Measurements from ENCODE around the gene GIPC3.
"Not testable (repeated sequence)": the region's sequence is repeated elsewhere in the genome, so short reads cannot be mapped to it uniquely, and the experiment has no call there.

The GIPC3 gene

DNA sequence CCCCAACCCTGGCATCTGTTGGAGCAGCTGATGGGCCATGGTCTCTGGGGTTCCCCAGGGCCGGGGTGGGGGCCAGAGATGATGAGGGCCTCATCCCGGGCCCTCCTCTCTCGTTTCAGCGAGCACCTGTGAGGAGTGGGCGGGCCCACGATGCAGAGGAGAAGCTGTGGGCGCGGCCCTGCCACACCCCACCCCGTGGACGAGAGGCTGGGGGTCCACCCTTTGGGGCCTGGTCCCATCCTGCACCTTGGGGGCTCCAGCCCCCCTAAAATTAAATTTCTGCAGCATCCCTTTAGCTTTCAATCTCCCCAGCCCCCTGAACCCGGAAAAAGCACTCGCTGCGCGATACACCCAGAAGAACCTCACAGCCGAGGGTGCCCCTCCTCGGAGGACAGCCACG lies 6.9 kb upstream of the GIPC3 start:
- no peak for ATAC-seq

DNA sequence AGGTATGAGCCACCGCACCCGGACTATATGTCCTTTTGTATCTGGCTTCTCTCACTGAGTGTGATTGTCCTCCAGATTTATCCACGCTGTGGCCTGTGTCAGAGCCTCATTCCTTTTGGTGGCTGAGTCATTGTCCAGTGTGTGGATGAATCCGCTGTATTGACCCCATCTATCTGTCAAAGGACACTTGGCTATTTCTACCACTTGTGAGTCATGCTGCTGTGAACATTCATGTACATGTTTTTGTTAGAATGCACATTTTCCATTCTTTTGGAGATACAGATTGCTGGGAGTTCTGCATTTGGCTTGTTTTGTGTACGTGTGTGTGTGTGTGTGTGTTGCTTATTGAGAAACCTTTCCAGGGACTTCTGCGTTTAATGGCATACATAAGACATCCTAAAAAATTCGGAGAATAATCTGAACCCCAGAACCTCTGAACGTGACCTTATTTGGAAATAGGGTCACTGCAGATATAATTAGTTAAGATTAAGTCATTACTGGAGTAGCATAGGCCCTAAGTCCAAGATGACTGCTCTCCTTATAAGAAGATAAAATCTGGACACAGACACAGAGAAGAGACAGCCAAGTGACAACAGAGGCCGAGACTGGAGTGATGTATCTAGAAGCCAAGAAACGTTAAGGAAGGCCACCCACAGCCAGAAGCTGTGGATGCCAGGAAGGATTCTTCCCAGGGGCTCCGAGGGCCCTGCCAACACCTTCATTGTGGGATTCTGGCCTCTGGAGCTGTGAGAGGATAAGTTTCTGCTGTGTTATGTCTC lies 4.9 kb upstream of the GIPC3 start:
- no peak for ATAC-seq

DNA sequence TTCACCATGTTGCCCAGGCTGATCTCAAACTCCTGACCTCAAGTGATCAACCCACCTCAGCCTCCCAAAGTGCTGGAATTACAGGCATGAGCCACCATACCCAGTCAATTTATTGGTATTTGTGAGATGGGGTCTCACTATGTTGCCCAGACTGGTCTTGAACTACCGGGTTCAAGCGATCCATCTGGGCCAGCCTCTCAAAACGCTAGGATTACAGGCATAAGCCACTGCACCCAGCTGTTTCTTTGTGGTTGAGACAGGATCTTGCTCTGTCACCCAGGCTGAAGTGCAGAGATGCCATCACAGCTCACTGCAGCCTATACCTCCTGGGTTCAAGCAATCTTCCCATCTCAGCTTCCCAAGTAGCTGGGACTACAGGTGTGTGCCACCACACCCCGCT lies 3.5 kb upstream of the GIPC3 start:
- not testable (repeated sequence) for ATAC-seq

DNA sequence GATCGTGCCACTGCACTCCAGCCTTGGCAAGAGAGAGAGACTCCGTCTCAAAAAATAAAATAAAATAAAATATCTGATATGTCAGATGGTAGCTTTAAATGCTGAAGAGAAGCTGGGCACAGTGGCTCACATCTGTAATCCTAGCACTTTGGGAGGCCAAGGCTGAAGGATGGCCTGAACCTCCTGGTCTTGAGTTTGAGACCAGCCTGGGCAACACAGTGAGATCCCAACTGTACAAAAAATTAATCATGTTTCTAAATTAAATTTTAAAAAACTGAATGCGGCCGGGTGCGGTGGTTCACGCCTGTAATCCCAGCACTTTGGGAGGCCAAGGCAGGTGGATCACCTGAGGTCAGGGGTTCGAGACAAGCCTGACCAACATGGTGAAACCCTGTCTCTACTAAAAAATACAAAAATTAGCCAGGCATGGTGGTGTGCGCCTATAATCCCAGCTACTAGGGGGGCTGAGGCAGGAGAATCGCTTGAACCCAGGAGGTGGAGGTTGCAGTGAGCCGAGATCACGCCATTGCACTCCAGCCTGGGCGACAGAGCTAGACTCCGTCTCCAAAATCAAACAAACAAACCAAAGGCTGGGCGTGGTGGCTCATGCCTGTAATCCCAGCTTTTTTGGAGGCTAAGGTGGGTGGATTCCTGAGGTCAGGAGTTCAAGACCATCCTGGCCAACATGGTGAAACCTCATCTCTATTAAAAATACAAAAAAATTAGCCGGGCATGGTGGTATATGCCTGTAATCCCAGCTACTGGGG lies 1.1 kb upstream of the GIPC3 start:
- not testable (repeated sequence) for ATAC-seq

DNA sequence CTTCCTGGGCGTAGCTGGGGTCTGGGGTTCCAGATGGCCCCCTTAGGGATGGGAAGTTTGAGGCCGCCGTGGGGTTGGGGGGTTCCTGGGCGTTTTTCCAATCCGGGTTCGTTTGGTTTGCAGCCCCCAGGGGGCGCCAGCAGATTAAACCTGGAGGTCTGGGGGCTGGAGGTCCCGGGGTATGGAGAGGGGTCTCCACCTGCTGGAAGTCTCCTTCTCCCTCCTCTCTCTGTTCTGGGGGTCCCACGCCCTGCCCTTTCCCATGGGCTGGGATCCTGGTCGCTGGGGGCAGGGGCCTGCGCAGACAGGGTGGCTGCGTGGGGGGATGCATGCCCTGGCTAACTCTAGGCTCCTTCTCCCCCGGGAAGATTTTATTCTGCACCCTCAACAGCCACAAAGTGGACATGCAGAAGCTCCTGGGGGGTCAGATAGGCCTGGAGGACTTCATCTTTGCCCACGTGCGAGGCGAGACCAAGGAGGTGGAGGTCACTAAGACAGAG lies 899 bp downstream of the GIPC3 start:
- ATAC-seq = no peak

DNA sequence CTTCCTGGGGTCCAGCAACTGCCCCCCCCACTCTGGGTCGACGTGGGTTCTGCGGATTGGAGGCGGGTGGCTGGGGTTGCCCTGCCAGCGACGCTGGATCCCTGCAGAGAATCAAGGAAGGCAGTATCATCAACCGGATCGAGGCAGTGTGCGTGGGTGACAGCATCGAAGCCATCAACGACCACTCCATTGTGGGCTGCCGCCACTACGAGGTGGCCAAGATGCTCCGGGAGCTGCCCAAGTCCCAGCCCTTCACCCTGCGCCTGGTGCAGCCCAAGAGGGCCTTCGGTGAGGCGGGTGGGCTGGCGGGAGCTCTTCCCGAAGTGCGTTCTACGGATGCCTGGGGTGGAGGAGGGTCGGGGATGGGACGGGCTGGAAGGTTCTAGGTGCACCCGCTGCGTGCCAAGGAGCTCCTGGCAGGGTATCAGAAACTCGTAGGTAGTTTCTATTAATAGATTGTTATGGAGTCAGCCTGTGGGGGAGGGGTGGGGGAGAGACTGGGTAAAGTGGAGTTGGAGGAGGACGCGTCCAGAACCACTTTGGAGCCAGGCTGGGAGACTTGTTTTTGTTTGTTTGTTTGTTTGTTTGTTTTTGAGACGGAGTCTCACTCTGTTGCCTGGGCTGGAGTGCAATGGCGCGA lies 1.5 kb downstream of the GIPC3 start:
- ATAC-seq = no peak

DNA sequence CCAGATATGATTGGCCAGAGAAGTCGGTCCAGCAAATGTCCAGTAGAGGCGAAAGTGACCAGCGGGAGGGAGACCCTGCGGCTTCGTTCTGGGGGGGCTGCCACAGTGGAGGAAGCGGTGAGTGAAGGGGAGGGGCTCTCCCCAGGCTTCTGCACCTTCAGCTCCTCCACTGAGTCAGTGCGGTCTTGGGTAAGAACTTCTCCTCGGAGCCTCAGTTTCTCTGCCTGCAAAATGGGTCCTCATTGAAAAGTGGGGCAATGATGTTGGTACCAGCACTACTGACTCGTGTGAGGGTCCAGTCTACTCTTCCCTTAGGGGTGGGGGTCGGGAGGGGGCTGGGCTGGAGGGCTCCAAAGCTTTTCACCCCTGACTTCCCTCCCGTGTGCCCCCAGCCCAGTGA lies 4.2 kb downstream of the GIPC3 start:
- no peak for ATAC-seq

DNA sequence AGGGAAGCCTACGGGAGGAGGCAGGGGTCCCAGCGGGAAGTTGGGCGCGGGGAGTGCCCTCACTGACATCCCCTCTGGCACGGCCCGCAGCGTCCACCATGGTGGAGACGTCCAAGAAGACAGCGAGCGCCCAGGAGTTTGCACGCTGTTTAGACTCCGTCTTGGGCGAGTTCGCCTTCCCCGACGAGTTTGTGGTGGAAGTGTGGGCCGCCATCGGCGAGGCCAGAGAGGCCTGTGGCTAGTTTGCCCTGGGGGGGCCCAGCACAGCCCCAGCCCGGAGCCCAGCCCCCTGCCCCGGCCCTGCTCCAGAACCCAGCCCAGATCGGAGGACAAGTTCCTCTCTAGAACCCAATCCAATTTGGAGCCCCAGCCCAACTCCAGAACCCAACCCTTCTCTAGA lies 4.7 kb downstream of the GIPC3 start:
- no peak for ATAC-seq

DNA sequence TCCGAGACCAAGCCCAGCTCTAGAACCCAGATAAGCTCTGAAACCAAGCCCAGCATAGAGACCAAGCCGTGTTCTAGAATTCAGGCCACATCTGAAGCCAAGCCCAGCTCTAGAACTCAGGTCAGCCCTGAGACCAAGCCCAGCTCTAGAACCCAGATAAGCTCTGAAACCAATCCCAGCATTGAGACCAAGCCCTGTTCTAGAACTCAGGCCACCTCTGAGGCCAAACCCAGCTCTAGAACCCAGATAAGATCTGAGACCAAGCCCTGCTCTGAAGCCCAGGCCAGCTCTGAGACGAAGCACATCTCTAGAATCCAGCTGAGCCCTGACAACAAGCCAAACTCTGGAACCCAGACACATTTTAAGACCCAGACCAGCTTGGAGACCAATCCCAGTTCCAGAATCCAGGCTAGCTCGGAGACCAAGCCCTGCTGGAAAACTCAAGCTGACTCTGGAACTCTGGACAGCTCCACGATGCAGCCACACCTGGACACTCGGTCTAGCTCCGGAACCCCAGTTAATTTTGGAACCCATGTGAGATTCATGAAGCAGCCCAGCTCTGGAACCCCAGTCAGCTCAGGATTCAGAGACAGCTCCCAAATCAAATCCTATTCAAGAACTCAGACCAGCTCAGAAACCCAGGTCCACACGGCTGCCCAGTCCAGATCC lies 5.8 kb downstream of the GIPC3 start:
- no peak for ATAC-seq

DNA sequence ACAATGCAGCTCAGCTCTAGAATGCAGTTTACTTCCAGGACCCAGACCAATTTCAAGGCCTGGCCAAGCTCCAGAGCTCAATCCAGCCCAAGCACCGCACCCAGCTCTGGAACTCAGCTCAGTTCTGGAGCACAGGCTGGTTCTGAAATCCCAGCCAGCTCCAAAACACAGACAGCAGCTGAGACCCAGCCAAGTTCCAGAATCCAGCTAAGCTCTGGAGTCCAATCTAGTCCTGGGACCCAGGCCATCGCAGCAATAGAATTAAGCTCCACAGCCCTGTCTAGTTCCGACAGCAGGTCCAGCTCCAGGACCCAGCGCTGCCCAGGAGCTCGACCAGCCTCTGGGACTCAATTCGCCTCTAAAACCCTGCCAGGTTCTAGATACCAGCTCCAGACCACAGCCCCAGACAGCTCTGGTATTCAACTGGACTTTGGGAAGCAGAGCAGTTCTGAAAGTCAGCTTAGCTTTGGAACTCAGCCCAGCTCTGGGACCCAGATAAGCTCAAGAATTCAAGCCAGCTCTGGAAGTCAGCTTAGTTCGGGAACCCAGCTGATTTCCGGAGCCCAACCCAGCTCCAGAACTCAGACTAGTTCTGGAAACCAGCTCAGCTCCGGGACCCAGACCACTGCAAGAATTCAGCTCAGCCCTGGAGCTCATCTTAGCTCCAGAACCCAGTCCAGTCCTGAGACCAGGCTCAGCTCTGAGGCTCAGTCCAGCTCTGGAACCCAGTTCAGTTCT lies 6.8 kb downstream of the GIPC3 start:
- ATAC-seq = no peak

DNA sequence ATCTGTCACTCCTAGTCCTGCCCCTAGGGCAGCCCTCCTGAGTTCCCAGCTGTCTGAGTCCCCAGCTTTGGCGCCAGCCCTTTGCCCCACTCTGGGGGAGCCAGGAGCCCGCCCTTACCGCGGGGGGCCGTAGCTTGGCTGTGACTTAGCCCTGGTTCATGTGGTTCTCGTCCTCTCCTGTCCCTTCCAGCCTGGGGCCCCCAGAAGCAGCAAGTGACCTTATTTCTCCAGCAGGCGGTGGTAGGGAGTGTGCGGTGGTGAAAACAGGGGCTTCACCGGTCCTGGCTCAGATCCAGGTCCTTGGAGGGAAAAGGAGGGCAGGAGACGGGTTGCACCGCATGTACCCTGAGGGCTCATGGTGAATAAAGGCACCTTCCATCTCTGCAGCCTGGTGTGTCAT lies 7.9 kb downstream of the GIPC3 start:
- no peak for ATAC-seq

DNA sequence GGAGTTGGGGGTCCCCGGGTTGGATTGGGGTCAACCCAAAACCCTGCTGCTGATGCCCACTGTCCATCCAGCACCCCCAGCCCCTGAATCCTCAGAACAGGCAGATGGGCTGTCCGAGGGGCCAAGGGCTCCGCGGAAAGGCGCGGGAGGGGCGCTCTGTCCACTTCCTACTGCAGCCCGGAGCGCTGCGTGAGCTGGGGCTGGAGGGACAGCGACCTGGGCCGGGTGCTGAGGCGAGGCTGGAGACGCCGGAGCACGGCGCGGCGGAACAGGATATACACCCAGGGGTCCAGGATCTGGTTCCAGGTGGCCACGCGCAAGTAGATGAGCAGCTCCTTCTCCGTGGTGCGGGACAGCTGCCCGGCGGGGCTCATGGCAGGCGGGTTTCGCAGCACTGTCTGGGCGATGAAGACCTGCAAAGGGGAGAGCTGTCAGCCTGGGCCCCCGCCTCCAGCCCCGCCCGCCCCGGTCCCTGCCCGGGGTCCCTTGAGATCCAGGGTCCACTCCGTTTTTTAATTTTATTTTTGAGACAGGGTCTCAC lies 10.3 kb downstream of the GIPC3 start:
- ATAC-seq = no peak

DNA sequence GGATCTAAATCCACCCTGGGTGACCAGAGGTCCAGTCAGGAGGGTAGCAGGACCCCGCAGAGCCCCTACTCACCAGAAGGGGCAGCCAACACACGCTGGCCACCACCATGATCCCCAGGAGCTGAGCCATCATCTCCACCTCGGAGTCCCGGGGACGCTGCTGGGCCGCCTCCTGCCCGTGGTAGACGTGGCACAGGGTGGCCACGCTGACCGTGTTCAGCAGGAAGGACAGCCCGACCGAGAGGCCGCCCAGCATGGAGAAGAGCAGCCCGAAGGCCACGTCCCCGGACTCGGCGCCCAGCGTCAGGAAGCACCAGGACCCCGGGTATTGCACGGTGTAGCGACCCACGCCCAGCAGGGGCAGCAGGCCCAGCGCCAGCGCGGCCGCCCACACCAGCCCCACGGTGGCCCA lies 14.5 kb downstream of the GIPC3 start:
- ATAC-seq = no peak

DNA sequence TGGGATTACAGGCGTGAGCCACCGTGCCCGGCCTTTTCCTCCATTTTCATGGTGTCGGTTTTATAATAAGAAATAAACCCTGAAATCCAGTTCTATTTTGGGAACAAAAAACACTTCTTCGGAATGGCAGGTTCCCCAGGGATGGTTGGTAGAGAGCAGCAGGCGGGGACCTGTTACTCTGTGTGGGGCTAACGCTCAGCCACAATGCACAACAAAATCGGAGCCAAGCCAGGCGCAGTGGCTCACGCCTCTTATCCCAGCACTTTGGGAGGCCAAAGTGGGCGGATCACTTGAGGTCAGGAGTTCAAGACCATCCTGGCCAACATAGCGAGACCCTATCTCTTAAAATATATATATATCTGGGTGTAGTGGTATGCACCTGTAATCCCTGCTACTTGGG lies 15.7 kb downstream of the GIPC3 start:
- ATAC-seq = no peak

DNA sequence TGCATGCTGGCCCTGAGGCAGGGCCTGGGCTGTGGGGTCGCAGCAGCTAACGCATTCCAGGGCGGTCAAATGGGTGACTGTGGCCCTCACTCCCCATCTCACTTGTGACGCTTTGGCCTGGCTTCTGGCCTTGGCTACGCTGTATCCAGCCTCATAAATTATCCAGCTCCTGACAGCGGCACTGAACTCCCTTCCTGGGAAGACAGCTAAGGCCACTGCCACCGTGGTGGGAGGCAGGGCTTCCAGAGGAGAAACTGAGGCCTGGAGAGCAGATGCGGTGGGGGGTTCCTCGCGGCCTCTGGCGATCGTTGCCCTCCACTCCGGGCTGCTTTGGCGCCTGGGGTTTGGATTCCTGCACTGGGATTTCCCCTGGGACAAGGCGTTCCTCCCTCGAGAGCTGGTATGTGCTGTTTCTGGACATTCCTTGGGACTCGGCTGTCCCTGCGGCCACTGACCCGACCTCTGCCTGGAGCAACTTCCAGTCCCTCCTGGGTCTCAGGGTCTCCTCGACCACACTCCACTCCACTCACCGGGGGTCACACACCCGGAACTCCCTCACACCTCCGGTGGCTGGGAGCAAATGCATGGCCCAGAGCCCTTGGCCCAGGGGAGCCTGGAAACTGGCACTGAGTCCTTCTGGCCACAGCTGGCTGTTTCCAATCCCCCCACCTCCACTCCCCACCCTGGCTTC lies 18.0 kb downstream of the GIPC3 start:
- no peak for ATAC-seq

DNA sequence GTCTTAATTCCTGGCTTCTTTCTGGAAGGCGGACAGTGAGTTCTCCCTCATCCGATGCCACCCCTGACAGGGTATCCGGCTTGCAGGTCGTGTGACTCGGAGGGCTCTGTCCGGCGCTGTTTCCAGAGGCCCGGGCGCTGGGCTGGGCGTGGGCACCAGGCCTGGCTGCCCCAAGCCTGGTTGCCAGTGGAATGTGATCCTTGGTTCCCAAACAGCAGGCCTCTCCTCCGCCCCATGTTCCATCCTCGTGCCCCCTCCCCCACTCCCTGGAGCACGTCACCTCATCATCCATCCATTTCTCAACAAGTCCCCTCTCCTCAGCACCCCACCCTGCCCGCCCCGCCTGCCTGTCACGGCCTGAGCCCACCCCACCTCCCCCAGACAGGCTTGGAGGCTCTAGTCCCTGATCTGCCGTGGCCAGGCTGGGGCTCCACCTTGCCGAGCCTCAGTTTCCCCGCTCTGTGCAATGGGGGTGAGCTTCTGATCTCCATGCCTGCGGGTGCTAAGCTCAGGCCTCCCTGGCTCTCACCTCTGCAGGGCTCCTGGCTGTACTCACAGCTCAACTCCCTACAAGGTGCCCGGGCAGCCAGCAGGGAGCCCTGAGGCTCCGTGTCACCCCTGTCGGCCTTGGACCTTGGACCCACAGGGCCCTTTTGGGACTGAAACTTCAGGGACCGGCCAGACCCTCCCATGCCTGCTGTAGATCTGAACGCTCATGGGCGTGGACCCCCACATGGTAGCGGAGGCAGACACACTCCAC lies 19.1 kb downstream of the GIPC3 start:
- ATAC-seq = no peak

DNA sequence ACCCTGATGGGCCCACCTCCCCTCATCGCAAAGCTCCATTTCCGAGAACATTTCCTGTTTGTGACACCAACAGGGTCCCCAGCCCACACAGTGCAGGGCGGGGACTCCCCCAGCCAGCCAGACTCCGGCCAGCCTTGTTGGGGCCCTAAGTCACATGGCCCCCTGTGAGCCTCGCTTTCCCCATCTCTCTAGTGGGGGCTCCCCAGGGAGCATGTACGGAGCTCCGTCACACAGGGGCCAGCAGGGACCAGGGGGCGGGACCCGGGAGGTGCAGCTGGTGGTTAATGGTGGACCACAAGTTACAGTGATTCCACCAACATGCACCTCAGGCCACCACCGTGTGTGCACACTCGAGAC lies 19.7 kb downstream of the GIPC3 start:
- no peak for ATAC-seq

DNA sequence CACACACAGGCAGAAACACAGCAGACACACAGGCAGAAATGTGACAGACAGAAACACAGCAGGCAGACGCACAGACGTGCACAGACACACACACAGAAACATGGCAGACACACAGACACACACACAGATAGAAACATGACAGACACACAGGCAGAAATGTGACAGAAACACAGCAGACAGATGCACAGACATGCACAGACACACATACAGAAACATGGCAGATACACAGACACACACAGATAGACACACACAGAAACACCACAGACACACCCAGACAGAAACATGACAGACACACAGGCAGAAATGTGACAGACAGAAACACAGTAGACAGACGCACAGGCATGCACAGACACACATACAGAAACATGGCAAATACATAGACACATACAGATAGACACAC lies 20.1 kb downstream of the GIPC3 start:
- no peak for ATAC-seq

DNA sequence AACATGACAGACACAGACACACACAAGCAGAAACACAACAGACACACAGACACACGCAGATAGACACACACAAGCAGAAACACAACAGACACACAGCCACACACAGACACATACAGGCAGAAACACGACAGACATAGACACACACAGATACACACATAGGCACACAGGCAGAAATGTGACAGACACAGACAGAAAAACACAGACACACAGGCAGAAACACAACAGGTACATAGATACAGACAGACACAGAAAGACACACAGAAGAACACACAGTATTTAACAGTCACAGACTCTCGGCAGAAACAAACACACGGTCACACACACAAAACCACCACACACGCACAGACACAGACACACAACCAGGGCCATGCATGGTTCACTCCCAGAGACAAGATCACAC lies 20.5 kb downstream of the GIPC3 start:
- ATAC-seq = no peak

DNA sequence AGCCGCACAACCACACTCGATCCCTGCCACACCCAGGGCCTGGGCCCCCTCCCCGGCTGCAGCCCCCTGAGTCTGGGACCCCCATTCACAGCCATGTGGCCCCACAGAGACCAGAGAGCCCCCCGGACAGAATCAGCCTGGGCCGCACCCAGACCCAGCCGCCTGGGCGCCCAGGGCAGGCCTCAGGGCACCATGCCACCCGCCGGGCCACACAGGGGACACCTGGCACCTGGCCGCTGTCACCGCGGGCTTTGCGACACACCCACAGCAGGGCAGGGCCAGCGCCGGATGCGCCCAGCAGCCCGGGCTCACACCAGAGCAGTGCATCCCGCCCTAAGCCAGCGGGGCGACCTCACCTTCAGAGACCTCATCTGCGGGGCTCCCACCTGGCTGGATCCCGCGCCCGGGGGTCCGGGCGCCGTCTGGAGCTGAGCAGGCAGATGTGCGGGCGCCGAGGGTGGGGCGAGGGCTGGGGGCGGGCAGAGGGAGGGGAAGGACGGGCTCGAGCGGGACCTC lies 21.0 kb downstream of the GIPC3 start:
- ATAC-seq = peak in 1 of 2 donors; percentile 43

All from activated CD4-positive, CD25-positive, alpha-beta regulatory T cell treated with anti-CD3 and anti-CD28 coated beads, Interleukin-2, amount 50 U/mL, for 24 hours (primary cell).